ENCODE results near the gene FAM168A.

GRCh38 chr11:73623686-73624085 is 25.8 kb upstream of the FAM168A start:
- TF ChIP-seq MXI1 (IDR thresholded peaks at IDR 0.05; ENCODE audit: low read depth, low read length) (no peak), TCF7 (IDR thresholded peaks at IDR 0.05; ENCODE audit: borderline replicate concordance) (no peak), CTCF (IDR thresholded peaks at IDR 0.05 in 2 of 3, conservative IDR thresholded peaks at IDR 0.05 in 1 of 3; ENCODE audit: control insufficient read depth in 2 of 3, extremely low read depth in 1 of 3, insufficient read depth in 1 of 3, low read depth in 3 of 3, low read length in 3 of 3) (no peak)
